HFF-Myc (cell line): ENCODE measurements around the gene APOM.

Experiments used
- DNase-seq: peaks from one replicate; pipeline ENCODE4 v3.0.0-alpha.2; 2011; ENCODE audit warnings: low read depth; ENCODE audit errors: extremely low read depth
- H3K4me3 ChIP-seq: replicated peaks from 2 replicates; pipeline ENCODE4 v1.5.1; 2011; ENCODE audit warnings: low read depth, mild to moderate bottlenecking, control low read depth, low read length
- TF ChIP-seq, protein P1 (sequence below): IDR thresholded peaks from 2 replicates; pipeline ENCODE4 v1.5.1; 2012; ENCODE audit warnings: mild to moderate bottlenecking, low read depth, low read length, control low read depth; ENCODE audit errors: missing control alignments

The APOM gene

GRCh38 chr6:31701666-31702404 lies 46.1 kb downstream of the APOM start:
- TF ChIP-seq, protein P1, sequence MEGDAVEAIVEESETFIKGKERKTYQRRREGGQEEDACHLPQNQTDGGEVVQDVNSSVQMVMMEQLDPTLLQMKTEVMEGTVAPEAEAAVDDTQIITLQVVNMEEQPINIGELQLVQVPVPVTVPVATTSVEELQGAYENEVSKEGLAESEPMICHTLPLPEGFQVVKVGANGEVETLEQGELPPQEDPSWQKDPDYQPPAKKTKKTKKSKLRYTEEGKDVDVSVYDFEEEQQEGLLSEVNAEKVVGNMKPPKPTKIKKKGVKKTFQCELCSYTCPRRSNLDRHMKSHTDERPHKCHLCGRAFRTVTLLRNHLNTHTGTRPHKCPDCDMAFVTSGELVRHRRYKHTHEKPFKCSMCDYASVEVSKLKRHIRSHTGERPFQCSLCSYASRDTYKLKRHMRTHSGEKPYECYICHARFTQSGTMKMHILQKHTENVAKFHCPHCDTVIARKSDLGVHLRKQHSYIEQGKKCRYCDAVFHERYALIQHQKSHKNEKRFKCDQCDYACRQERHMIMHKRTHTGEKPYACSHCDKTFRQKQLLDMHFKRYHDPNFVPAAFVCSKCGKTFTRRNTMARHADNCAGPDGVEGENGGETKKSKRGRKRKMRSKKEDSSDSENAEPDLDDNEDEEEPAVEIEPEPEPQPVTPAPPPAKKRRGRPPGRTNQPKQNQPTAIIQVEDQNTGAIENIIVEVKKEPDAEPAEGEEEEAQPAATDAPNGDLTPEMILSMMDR = no peak
- DNase-seq = no peak
- H3K4me3 ChIP-seq = peak overlapping the region; percentile 66

DNA sequence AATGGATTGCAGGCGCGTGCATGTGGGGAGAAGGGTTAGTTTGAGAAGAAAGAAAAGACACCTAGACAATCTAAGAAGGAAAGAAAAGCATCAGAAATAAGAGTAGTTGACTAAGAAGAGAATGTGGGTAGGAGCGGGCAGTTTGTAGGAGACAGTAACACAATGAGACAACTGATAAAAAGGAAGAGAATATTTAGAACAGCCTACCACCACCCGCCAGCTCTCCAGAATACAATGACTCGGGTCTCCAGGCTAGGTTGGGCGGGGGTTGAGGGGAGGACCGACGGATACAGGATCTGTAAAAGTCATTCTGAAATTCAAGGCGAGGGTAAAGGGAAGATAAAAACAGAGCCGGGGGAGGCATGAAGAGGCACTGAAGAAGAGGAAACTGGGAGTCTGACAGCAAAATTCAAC lies 46.7 kb downstream of the APOM start:
- H3K4me3 ChIP-seq = peak overlapping the region; percentile 66
- TF ChIP-seq, protein P1 = no peak
- no peak for DNase-seq

GRCh38 chr6:31702819-31703716 lies 47.4 kb downstream of the APOM start, which contains the start of gene ABHD16A:
ABHD16A (minus strand) TSS chr6:31703324; CDS start chr6:31703281, 43 bp downstream.
- TF ChIP-seq, protein P1 = no peak
- DNase-seq = peak; percentile 95
- H3K4me3 ChIP-seq = peak within 1 kb of the TSS; percentile 66

GRCh38 chr6:31705931-31706330 lies 50.2 kb downstream of the APOM start:
- no peak for DNase-seq
- TF ChIP-seq, protein P1 = no peak
- H3K4me3 ChIP-seq = no peak overlapping the region

- TF ChIP-seq, protein P1 = no peak
- no peak for DNase-seq
- H3K4me3 ChIP-seq = no peak within 1 kb of the TSS
Observed at GRCh38 chr6:31706599-31706998, 50.9 kb downstream of the APOM start, which contains the start of gene LY6G6F. LY6G6F (plus strand) TSS chr6:31706866; CDS start chr6:31706907, 41 bp downstream.

- no peak for DNase-seq
- no peak overlapping the region for H3K4me3 ChIP-seq
- TF ChIP-seq, protein P1 = no peak
Observed at GRCh38 chr6:31707701-31708100, 52.0 kb downstream of the APOM start.
